ENCODE data around the gene RNU5D-1.

The RNU5D-1 gene

GRCh38 chr1:44719318-44719717 is 11.7 kb downstream of the RNU5D-1 start:
- TF ChIP-seq, protein P1, sequence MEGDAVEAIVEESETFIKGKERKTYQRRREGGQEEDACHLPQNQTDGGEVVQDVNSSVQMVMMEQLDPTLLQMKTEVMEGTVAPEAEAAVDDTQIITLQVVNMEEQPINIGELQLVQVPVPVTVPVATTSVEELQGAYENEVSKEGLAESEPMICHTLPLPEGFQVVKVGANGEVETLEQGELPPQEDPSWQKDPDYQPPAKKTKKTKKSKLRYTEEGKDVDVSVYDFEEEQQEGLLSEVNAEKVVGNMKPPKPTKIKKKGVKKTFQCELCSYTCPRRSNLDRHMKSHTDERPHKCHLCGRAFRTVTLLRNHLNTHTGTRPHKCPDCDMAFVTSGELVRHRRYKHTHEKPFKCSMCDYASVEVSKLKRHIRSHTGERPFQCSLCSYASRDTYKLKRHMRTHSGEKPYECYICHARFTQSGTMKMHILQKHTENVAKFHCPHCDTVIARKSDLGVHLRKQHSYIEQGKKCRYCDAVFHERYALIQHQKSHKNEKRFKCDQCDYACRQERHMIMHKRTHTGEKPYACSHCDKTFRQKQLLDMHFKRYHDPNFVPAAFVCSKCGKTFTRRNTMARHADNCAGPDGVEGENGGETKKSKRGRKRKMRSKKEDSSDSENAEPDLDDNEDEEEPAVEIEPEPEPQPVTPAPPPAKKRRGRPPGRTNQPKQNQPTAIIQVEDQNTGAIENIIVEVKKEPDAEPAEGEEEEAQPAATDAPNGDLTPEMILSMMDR (IDR thresholded peaks at IDR 0.05) = no peak
- TF ChIP-seq ZFX (IDR thresholded peaks at IDR 0.05; ENCODE audit: borderline replicate concordance) = no peak
- no peak overlapping the region for H3K27ac ChIP-seq

GRCh38 chr1:44718091-44718490 is 12.9 kb downstream of the RNU5D-1 start:
- no peak overlapping the region for H3K27ac ChIP-seq
- TF ChIP-seq, protein P1 (IDR thresholded peaks at IDR 0.05) = no peak

- TF ChIP-seq, protein P1 (IDR thresholded peaks at IDR 0.05) = no peak
- TF ChIP-seq ZFX (IDR thresholded peaks at IDR 0.05; ENCODE audit: borderline replicate concordance) = no peak
- no peak overlapping the region for H3K27ac ChIP-seq
Measured at GRCh38 chr1:44717653-44718052, 13.3 kb downstream of the RNU5D-1 start.

DNA sequence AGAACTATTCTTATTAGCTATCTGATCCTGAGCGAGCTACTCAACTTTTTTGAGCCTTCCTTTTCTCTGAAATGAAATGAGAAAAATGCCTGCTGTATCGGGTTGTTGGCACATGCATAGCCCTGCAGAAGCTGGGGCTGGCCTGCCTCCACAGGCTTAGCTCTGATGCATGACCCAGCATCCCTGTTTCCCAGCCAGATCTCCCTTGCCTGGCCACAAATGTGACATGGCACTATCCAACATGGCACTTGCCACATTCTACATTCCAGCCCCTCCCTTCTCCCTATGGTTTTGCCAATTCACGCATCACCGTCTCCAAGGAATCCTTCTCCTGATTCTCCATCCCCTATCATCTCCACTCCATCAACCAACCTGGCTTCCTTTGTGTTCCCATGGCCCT is 13.8 kb downstream of the RNU5D-1 start:
- no peak overlapping the region for H3K27ac ChIP-seq
- TF ChIP-seq, protein P1 (IDR thresholded peaks at IDR 0.05) = no peak
- TF ChIP-seq ZFX (IDR thresholded peaks at IDR 0.05; ENCODE audit: borderline replicate concordance) = no peak

- no peak for TF ChIP-seq ZFX (IDR thresholded peaks at IDR 0.05; ENCODE audit: borderline replicate concordance)
- TF ChIP-seq, protein P1 (IDR thresholded peaks at IDR 0.05) = peak; percentile 97
- no peak overlapping the region for H3K27ac ChIP-seq
Measured at GRCh38 chr1:44714944-44715571, 15.9 kb downstream of the RNU5D-1 start.

- no peak overlapping the region for H3K27ac ChIP-seq
- TF ChIP-seq, protein P1 (IDR thresholded peaks at IDR 0.05) = no peak
- no peak for TF ChIP-seq ZFX (IDR thresholded peaks at IDR 0.05; ENCODE audit: borderline replicate concordance)
Measured at GRCh38 chr1:44714532-44714931, 16.4 kb downstream of the RNU5D-1 start.

- TF ChIP-seq, protein P1 (IDR thresholded peaks at IDR 0.05) = no peak
- TF ChIP-seq ZFX (IDR thresholded peaks at IDR 0.05; ENCODE audit: borderline replicate concordance) = no peak
- no peak overlapping the region for H3K27ac ChIP-seq
Measured at GRCh38 chr1:44713321-44713781, 17.6 kb downstream of the RNU5D-1 start.

All from 22Rv1 (cell line).